GM12865 (cell line): ENCODE results near the gene RPGR.

Experiments
- DNase-seq: peaks from one replicate; pipeline ENCODE4 v3.0.0; 2010; ENCODE audit warnings: low read depth
- H3K4me3 ChIP-seq: 2 replicates; pipeline ENCODE4 v1.5.1; 2011; ENCODE audit warnings: mild to moderate bottlenecking, low read depth, low read length, control low read depth
- CTCF ChIP-seq: IDR thresholded peaks from 2 replicates; pipeline ENCODE4 v1.5.1; 2011; ENCODE audit warnings: low read length, control low read depth, low read depth, inconsistent platforms; ENCODE audit not compliant: insufficient read depth; ENCODE audit errors: missing control alignments

The RPGR gene, protein sequence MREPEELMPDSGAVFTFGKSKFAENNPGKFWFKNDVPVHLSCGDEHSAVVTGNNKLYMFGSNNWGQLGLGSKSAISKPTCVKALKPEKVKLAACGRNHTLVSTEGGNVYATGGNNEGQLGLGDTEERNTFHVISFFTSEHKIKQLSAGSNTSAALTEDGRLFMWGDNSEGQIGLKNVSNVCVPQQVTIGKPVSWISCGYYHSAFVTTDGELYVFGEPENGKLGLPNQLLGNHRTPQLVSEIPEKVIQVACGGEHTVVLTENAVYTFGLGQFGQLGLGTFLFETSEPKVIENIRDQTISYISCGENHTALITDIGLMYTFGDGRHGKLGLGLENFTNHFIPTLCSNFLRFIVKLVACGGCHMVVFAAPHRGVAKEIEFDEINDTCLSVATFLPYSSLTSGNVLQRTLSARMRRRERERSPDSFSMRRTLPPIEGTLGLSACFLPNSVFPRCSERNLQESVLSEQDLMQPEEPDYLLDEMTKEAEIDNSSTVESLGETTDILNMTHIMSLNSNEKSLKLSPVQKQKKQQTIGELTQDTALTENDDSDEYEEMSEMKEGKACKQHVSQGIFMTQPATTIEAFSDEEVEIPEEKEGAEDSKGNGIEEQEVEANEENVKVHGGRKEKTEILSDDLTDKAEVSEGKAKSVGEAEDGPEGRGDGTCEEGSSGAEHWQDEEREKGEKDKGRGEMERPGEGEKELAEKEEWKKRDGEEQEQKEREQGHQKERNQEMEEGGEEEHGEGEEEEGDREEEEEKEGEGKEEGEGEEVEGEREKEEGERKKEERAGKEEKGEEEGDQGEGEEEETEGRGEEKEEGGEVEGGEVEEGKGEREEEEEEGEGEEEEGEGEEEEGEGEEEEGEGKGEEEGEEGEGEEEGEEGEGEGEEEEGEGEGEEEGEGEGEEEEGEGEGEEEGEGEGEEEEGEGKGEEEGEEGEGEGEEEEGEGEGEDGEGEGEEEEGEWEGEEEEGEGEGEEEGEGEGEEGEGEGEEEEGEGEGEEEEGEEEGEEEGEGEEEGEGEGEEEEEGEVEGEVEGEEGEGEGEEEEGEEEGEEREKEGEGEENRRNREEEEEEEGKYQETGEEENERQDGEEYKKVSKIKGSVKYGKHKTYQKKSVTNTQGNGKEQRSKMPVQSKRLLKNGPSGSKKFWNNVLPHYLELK

DNA sequence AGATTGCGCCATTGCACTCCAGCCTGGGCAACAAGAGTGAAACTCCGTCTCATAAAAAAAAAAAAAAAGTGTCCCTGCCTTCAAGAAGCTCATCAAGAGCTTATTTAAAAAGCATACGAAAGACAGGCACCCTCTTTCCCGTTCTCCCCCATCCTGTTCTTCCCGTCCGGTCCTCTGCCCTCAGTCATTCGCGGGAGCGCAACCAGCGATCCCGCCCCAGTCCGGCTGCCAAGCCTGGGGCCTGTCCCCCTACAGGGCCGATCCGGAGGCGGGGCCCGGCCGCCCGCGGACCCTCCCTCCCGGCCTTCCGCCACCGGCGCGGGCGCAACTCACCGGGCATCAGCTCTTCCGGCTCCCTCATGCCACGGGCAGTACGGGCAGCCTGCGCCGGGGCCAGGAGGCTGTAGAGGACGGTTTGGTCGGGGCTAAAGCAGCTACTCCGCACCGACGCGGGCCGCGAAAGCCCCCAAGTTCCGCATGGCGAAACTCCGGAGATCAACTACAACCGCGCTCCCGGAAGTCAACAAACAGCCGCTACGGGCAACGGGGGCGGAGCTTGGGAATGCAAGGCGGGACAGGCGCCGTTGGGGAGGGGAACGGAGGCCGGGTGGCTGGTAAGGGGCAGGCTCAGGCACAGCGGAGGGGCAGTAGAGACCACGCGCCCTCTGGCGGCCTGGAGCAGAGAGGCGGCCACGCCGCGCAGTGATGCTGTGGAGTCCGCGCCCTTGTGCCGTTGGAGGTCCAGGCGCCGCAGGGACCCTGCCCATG lies at the start of gene RPGR:
TSS of gene RPGR (minus strand) at position 503 of the 768 bp plus-strand sequence. CDS start at position 361, 142 bp downstream.
- TF ChIP-seq CTCF = peak; percentile 80
- H3K4me3 ChIP-seq = peak within 1 kb of the TSS; percentile 73
- DNase-seq = peak; percentile 95

- no peak for DNase-seq
- TF ChIP-seq CTCF = no peak
- H3K4me3 ChIP-seq = no peak overlapping the region
Measured at GRCh38 chrX:38376747-38377146, 49.4 kb upstream of the RPGR start.

- peak; percentile 47 for TF ChIP-seq CTCF
- peak; percentile 12 for DNase-seq
- no peak overlapping the region for H3K4me3 ChIP-seq
Measured at GRCh38 chrX:38375891-38376290, 48.6 kb upstream of the RPGR start.

DNA sequence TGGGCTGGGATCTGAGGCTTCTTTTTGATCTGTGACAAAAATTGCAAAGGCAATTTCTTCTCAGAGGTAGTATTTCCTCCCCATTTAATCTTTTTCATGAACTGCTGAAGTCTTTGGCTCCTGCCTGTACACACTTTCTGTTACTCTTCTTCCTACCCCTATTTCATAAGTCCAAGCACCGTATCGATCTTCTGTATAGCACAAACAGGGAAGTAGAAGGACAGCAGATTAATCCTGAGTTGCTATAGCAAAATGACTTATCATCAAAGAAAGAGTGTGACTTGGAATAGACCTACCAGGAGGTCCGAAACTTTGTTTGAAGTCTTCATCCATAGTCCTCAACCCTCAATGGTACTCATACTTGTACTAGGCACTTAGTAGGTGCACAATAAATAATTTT lies 47.1 kb upstream of the RPGR start:
- DNase-seq = no peak
- TF ChIP-seq CTCF = no peak

DNA sequence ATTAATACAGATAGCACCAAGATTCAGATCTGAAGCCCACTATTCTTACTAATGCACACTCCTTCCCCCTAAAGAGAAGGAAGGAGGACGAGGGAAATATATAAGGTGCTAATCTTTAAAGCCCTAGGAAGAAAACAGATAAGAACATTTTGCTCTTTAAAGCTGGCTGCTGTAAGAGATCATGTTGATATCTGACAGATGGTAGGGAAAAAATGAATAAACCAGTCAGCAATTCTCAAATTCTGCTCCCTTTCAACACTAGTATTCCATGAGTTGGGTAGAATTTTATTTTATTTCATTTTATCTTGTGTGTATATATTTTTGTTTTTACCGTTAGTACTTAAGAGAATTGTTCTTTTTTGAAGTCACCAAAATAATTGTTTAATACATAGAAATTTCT lies 44.3 kb upstream of the RPGR start:
- H3K4me3 ChIP-seq = no peak overlapping the region
- TF ChIP-seq CTCF = no peak
- DNase-seq = no peak

More for the DNA sequence above, 47.1 kb upstream of the RPGR start:
- no peak overlapping the region for H3K4me3 ChIP-seq

DNA sequence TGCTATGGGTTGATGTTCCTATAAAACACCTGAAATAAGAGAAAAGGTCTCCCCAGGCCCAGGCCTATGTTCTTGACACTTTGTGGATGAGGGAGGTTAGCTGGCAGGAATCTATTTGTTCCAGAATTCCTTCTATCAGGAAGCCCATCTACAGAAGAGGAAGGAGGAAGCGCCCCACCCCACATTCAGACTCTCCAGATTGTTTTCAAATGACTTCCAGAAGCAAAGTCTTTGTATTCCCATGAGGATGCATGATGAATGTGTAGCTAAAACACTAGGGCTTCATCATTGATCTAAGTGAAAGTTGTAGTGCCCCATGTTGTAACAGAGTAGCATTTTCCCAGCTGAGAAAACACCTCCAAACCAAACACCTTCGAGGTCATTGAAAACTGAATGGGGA lies 41.5 kb upstream of the RPGR start:
- H3K4me3 ChIP-seq = no peak overlapping the region
- no peak for TF ChIP-seq CTCF
- no peak for DNase-seq
